NB4 (cell line): ENCODE results near the gene PSME1.

Experiments used
- DNase-seq: peaks from one replicate; pipeline ENCODE4 v3.0.0; 2010; ENCODE audit warnings: low read depth
- H3K4me3 ChIP-seq: one replicate; pipeline ENCODE4 v1.5.1; 2011; ENCODE audit warnings: mild to moderate bottlenecking, low read depth, low read length, moderate library complexity
- MYC ChIP-seq: IDR thresholded peaks from 2 replicates; pipeline ENCODE4 v1.6.1; 2011; ENCODE audit warnings: low read depth, low read length
- POLR2A ChIP-seq: IDR thresholded peaks from 2 replicates; pipeline ENCODE4 v1.6.1; 2011; ENCODE audit warnings: mild to moderate bottlenecking; ENCODE audit not compliant: insufficient read length; ENCODE audit errors: extremely low read depth
- TF ChIP-seq, protein P1 (sequence below): IDR thresholded peaks from one replicate; pipeline ENCODE4 v1.5.1; 2012; ENCODE audit warnings: low read depth, low read length
- TF ChIP-seq, protein P2 (sequence below): IDR thresholded peaks from 2 replicates; pipeline ENCODE4 v1.6.1; 2011; ENCODE audit warnings: low read depth, low read length

PSME1 gene

GRCh38 chr14:24149302-24149969 is 13.4 kb downstream of the PSME1 start:
- TF ChIP-seq, protein P1, sequence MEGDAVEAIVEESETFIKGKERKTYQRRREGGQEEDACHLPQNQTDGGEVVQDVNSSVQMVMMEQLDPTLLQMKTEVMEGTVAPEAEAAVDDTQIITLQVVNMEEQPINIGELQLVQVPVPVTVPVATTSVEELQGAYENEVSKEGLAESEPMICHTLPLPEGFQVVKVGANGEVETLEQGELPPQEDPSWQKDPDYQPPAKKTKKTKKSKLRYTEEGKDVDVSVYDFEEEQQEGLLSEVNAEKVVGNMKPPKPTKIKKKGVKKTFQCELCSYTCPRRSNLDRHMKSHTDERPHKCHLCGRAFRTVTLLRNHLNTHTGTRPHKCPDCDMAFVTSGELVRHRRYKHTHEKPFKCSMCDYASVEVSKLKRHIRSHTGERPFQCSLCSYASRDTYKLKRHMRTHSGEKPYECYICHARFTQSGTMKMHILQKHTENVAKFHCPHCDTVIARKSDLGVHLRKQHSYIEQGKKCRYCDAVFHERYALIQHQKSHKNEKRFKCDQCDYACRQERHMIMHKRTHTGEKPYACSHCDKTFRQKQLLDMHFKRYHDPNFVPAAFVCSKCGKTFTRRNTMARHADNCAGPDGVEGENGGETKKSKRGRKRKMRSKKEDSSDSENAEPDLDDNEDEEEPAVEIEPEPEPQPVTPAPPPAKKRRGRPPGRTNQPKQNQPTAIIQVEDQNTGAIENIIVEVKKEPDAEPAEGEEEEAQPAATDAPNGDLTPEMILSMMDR = no peak
- no peak for TF ChIP-seq MYC
- TF ChIP-seq POLR2A = no peak
- TF ChIP-seq, protein P2, sequence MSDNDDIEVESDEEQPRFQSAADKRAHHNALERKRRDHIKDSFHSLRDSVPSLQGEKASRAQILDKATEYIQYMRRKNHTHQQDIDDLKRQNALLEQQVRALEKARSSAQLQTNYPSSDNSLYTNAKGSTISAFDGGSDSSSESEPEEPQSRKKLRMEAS = no peak
- no peak for DNase-seq
- H3K4me3 ChIP-seq = no peak overlapping the region

DNA sequence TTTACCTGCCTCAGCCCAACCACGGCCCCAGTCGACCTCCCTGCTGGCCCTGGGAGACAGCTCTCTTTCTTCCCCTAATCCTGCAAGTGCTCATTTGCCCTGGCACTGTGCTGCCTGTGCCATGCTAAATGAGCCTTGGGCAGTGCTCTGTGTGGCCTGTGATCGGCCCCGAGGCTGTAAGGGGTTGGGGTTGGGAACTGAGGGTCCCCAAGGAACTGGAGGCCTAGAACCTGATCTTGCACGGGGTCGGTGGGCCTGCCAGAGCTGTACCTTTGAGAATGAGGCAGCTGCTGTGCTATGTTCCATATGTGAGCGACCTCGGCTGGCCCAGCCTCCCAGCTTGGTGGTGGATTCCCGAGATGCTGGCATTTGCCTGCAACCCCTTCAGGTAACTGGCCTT is 14.1 kb downstream of the PSME1 start:
- no peak for DNase-seq
- no peak overlapping the region for H3K4me3 ChIP-seq
- TF ChIP-seq, protein P1 = no peak
- TF ChIP-seq MYC = no peak

DNA sequence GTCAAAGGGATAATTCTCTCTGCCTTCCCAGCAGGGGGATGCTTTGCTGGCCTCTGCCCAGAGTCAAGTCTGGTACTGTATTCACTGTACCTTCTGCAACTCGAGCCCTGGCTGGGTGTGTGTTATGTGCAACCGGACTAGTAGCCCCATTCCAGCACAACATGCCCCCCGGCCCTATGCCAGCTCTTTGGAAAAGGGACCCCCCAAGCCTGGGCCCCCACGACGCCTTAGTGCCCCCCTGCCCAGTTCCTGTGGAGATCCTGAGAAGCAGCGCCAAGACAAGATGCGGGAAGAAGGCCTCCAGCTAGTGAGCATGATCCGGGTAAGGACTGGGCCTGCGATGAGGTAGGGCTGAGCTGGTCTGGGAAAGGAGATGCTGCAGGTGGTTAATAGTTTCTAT is 14.6 kb downstream of the PSME1 start:
- no peak overlapping the region for H3K4me3 ChIP-seq
- no peak for DNase-seq
- no peak for TF ChIP-seq POLR2A
- TF ChIP-seq, protein P2 = no peak
- TF ChIP-seq MYC = no peak
- TF ChIP-seq, protein P1 = no peak

- no peak overlapping the region for H3K4me3 ChIP-seq
- TF ChIP-seq, protein P2 = no peak
- TF ChIP-seq POLR2A = no peak
- TF ChIP-seq, protein P1 = no peak
- TF ChIP-seq MYC = no peak
- DNase-seq = no peak
Measured at GRCh38 chr14:24150993-24151392, 15.0 kb downstream of the PSME1 start.

GRCh38 chr14:24151404-24152080 is 15.5 kb downstream of the PSME1 start:
- no peak overlapping the region for H3K4me3 ChIP-seq
- no peak for TF ChIP-seq MYC
- TF ChIP-seq, protein P1 = no peak
- TF ChIP-seq, protein P2 = no peak
- no peak for TF ChIP-seq POLR2A
- DNase-seq = no peak

GRCh38 chr14:24155100-24155499 is 19.1 kb downstream of the PSME1 start:
- no peak for TF ChIP-seq MYC
- TF ChIP-seq, protein P2 = no peak
- TF ChIP-seq, protein P1 = no peak
- no peak for TF ChIP-seq POLR2A
- H3K4me3 ChIP-seq = no peak overlapping the region
- no peak for DNase-seq
